IPS-18c (cell line): ENCODE data around the gene TMEM134.
A peak's percentile ranks its signal among the peaks of the same experiment; 100 is the strongest.

Experiments
- H3K4me3 ChIP-seq: 2 replicates; pipeline ENCODE4 v1.7.0; 2013; ENCODE audit warnings: low read depth, mild to moderate bottlenecking, low read length, moderate library complexity; ENCODE audit not compliant: insufficient read depth
- H3K9me3 ChIP-seq: one replicate; pipeline ENCODE4 v1.6.1; 2013; ENCODE audit warnings: mild to moderate bottlenecking, low read length, moderate library complexity; ENCODE audit not compliant: control insufficient read depth, insufficient read depth

Gene TMEM134

DNA sequence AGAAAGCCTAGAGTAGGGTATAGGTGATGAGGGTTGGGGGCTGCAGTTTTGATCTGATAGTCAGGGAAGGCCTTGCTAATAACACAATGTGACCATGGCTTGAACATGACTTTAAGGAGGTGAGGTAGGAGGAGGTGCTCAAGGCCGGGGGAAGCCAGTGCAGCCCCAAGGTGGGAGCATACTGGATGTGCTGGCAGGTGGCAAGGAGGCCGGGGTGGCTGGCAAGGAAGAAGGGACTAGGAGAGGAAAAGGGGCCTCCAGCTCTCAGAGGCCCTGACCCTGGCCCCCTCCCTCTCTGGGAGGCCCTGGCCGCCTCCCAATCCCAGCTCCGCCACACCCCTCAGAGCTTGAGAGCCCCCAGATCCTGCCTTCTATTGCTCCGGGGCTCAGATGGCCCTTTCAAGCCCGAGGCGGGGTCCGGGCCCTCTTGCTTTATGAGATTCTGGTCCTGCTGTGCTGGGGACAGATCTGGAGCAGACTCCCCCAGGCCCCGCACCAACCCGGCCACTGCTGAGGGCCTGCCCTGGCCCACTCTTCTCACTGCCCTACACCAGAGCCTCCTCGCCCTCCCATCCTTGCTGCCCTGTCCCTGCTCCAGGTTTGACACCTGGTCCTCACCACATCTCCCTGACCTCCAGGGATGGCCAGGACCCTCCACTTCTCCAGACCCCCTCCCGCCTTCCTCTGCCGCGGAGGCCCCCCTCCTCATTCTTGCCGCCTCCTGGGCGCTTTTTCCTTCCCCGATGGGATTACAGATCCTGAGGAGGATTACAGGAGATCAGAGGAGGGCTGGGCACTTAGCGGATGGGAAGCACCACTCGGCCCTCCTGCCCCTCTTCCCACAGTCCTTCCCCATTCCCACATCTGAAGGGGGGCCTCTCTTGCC, 34.3 kb upstream of the TMEM134 start:
- Histone ChIP-seq H3K9me3 (no peaks in the 10 kb centered on the region), H3K4me3 (peak overlapping the region; percentile 84)

DNA sequence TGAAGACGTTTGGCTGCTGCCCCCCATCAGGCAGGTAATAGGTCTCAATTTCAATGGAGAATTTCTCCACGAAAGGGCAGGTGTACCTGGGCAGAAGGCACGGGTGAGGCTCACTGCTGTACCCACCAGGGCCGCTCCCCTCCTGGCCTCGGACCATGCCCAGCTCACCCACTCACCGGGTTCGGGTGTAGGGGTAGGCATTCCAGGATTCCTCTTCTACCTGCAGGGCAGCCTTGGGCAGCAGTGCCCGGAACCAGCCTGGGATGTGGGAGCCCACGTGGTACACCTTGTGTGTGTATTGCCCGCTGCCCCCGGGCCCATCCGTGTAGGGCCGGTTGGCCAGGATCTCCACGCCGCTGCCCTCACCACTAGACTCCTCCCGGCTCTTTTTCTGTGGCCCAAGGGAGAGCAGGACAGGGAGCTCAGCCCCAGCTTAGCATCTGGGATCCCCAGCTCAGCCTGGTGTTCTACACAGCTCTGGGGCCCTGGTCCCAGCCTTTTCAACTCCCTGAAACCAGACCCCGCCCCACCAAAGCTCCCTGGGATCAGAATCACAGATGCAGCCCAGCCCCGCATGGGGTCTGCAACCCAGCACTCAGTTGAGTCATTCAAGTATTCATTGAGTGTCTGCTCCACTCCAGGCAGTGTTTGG, 33.4 kb upstream of the TMEM134 start:
- Histone ChIP-seq H3K9me3 (no peaks in the 10 kb centered on the region), H3K4me3 (no peak overlapping the region)

DNA sequence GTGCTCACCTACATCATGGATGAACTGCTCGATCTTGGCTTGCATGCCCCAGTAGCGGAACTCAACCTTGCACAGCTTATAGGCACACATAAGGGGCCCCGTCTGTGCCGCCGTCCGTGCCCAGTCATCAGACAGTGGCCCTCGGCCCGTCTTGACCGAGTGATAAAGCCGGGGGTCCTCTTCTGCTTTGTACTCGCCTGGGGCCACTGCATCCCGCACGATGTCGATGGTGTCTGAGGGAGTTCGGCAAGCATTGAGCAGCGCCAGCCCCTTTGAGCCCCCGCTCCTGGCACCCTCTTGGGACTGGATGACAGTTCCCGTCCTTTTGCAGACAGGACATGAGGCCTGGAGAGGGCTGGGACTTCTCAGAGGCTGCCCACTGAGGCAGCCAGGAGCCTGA, 32.8 kb upstream of the TMEM134 start:
- H3K4me3 ChIP-seq, result no peak overlapping the region
- H3K9me3 ChIP-seq, result no peaks in the 10 kb centered on the region

DNA sequence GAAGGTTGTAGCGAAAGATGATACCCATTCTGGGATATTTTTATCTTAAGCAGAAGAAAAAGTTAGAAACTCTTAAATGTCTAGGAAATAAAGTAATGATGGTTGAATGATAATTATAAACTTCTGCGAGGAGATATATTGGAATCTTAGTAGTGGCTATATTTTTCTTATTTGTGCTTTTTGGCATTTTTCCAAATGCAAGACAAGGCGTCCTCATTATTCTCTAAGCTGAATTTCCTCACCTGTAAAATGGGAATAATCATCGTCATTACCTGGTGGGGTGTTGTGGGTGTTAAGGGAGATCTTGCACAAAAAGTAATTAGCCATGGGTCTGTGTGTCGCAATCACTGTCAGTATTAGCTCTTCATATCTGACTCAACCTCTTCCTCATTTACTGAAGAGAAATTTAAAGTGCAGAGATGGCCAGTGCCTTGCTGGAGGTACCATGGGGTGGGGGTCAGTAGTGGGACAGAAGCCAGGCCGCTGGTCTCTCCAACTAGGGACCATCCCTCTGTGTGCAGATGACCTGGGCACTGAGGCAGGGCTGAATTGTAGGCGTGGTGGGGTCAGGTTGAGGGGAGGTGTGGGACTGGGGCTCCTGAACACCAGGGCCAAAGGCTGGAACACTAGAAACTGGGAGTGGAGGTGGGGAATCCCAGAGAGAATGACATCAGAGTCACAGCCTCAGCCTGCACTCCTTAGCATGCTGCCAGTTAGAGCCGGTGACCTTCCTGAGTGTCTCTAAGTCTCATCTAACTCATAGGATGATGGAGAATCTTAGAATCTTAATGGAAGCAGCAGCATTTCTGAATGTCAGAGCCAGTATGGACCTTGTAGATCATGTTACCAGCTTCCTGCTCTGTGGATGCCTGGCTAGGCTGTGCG, 32.0 kb upstream of the TMEM134 start:
- no peak overlapping the region for H3K4me3 ChIP-seq

DNA sequence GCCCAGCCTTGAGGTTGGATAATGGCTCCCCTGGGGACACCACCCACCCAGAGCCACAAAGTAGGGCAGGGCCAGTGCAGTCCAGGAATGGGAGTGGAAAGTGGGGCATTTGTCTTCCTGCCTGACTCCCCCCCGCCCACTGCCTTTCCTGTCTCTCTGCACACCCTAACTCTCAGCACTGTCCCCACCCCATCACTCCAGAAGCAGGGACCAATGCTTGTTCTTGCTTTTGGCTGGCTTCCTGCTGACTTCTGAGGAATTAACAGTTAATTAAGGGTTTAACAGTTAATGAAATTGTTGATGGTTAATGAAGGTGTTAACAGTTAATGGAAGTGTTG, 31.4 kb upstream of the TMEM134 start:
- Histone ChIP-seq H3K9me3 (no peaks in the 10 kb centered on the region), H3K4me3 (no peak overlapping the region)

More for the DNA sequence above, 32.0 kb upstream of the TMEM134 start:
- no peaks in the 10 kb centered on the region for H3K9me3 ChIP-seq

DNA sequence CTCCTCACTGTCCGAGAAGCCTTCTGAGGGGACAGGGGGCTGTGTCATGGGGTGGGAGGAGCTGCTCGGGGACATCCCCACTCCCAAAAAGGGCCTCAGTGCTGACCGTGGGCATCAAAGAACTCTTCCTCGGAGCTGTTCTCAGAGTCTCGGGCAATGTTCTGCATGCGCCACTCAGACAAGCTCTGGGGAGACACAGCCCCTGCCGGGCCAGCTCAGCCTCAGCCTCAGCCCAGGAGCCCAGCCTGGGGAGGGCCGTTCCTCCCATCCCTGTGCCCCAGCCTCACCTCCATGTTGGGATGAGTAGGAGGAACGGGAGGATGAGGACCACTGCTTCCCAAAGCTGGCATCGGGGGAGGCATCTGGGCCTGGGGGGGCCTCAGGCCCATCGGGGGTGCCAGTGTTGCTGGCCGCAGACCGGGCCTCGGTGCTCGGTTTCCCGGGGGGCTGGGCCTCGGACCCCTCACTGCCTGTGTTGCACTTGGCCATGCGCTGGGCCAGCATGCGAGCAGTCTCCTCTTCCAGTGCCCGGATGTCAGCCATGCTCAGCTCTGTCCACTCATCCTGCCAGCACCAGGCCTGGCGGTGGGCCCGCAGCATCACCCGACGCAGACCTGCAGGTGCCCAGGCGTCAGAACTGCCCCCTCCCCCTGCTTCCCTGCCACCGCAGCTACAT, 30.9 kb upstream of the TMEM134 start:
- Histone ChIP-seq H3K4me3 (no peak overlapping the region), H3K9me3 (no peaks in the 10 kb centered on the region)

DNA sequence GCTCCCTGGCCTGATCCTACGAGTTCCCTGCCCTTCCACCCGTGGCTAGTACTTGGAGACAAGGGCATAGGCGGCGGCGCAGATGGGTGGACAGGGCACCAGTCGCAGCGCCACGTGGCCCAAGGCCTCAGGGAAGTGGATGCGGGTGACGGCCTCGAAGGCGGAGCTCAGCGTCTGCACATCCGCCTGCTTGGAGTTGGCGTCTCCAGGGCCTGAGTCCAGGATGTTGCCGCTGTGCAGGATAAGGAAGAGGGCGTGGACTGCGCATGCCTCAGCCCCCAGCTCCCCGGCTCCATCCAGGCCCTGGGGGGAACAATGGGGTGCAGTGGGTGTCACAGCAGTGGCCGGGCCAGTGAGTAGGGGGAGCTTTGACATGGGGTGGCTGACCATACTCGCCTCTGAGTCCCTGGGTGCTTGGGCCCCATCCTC, 29.5 kb upstream of the TMEM134 start:
- Histone ChIP-seq H3K4me3 (no peak overlapping the region), H3K9me3 (no peaks in the 10 kb centered on the region)

DNA sequence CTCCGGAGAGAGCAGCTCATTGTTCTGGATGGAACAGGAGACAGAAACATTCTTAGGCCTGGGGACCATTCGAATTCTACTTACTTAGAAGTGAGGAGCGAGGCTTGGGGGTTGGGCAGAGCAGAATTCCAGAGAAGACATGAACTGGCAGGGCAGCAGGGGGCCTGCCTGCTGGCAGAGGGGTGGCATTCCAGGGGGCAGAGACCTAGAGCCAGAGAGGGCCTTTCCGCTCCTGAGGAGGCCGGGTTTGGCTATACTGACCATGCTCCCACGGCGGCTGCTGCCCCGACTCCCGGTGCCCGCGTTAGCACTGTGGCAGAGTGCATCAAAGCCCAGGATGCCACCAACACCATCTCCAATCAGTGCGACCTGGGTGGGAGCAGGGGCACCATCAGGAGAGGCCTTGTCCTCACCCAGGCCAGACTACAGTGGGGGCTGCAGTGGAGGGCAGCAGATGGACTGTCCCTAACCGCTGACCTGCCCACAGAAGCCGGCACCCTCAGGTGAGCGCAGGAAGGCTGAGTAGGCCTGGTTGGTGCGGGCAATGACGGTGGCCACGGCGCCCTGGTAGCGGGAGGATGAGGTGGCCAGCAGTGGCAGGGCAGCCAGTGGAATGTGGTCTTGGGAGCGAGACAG, 28.7 kb upstream of the TMEM134 start:
- H3K4me3 ChIP-seq, result no peak overlapping the region
- no peaks in the 10 kb centered on the region for H3K9me3 ChIP-seq

DNA sequence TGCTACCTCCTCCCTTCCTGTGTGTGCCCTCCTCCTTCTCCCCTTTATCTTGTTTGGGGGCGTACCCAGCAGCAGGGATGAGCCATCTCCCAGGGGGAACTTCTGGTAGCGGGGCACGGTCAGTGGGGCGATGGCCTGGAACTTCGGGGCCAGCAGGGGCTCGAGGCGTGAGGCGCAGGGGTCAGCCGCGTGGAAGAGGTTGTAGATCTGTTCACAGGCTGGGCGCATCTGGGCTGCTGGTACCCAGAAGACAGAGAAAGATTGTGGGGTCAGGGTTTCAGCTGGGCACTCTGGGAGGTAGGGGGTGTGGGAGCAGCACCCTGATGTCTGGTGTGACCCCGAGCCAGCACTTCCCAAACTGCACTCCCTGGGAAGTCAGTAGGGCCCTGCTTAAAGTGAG, 27.1 kb upstream of the TMEM134 start:
- no peak overlapping the region for H3K4me3 ChIP-seq
- H3K9me3 ChIP-seq, result no peaks in the 10 kb centered on the region

DNA sequence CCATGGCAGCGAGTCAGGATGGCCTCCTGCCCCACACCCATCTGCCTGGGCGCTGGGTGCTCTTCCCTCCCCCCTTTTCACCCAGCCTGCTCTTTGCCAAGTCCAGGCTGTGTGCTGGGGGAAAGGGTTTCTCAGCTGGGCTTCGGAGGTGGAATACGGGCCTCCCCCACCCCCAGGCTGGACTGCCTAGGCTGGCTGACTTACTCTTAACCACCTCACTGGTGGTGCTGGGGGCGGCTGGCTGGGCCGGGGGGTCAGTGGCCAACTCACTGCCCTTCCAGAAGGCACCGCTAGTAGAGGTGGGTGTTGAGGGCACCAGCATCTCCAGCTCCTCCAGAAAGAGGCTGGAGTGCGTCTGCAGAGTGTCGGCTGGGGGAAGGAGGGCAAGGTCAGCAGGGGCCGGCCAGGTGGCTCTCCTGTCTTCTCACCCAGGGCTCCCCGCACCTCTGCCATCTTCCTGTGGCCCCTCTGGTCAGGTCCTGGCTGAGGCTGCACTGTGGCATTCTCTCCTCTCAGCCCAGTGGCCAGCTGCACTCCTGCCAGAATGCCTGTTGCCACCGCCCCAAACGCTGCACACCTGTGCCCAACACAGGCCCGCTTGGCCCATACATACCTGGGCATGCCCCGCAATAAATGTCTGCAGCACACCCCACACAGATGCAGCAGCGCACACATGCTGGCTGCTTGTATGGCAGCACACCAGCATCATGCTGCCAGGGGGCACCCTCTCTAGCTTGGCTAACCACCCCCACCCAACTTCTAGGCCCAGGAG, 26.4 kb upstream of the TMEM134 start:
- H3K9me3 ChIP-seq, result no peaks in the 10 kb centered on the region
- H3K4me3 ChIP-seq, result no peak overlapping the region

DNA sequence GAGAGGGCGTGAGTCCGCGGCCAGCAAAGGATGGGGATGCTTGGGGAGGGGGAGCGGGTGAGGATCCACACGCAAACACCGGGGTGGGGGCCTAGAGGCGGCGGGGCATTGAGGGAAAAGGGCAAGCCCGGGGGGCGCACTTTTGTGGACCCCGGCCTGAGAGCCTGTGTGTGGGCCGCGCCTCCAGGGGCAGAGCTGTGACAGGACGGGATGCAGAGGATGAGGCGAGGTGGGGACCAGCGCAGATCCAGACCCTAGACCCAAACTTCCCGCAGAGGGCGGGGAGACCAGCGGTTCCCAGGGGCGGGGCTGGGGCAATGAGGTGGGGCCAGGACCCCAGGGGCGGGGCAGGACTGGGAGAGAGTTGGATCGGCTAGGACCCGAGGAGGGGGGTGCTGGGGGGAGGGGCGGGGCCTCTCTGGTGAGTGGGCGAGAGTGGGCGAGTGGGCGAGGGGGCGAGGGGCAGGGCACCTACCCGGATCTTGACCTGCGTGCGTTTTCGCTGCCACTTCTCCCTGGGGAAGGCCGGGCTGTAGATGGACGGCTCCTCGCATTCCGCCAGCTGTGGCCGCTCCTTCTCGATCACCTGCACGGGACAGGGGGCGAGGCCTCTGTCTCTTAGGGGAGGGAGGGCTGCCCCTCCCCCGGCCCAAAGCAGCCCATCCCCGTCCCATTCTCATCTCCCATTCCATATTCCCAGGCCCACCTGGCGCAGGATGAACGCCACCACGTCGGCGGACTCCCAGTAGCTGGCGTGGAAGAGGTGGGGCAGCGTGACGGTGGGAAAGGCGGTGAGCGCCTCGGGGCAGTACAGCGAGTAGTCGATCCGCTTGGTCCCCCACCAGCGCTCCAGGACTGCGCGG, 25.6 kb upstream of the TMEM134 start:
- Histone ChIP-seq H3K4me3 (no peak overlapping the region), H3K9me3 (no peaks in the 10 kb centered on the region)

DNA sequence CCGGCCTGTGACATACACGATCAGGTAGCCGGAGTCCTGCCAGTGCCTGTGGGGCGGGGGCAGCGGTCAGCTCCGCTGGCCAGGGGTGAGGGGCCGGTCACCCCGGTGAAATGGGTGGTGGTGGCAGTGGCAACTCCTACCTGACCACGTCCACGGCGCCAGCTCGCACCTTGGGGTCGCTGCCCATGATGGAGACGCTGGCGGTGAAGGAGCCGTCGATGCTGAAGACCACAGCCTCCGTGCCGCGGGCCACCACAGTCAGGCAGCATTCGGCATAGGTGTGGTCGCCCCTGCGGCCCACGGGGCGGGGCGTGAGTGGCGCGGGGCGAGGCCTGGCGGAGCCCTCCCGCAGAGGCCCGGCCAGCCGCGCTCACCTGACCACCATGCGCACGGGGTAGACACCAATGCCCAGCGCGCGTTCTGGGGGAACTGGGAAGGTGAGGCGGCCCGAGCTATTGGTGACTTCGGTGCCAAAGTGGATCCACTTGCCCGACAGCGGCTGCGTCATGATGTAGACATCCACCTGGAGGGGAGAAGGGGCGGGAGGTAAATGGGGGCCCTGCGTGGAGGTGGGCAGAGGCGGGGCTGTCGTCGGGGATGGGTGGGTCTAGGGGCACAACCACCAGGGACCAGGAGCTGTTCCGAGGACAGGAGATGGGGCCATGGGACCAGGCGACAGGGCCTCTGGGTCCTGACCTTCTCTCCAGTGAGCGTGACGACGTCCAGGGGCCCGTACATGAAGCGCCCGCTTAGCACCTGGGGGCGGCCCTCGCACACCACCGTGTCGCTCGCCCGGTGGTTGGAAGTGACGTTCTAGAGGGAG, 24.7 kb upstream of the TMEM134 start:
- Histone ChIP-seq H3K9me3 (no peaks in the 10 kb centered on the region), H3K4me3 (no peak overlapping the region)

DNA sequence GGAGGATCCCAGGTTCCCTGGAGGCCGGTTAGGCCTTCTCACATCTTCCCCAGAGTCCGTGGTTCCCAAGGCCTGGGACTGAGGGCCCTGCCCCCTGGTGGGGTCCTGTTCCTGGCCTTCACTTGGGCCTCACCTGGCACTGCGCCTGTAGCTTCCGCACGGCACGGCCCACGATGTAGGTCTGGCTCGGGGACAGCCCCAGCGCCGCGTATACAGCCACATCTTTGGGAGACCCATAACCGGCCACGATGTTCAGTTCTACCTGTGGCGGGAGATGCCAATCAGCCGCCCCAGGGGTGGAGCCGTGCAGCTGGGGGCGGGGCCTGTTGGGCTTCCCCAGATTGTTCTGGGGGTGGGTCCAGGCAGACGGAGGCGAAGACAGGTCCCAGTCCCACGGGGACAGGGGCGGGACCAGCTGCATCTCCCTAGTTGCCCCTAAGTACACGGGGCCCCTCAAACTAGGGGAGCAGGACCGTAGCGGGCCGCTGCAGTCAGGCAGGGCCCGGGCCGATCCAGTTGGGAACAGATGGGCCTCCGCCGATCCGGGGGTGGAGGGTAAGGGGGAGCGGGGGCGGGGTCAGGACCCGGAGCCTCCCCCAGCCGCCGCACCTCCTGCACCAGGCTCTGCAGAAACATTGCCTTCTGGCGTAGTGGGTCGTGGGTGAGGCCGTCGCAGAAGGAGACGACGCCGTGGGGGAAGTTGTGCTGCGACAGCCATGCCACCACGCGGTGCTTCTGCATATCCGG, 23.9 kb upstream of the TMEM134 start:
- no peaks in the 10 kb centered on the region for H3K9me3 ChIP-seq
- no peak overlapping the region; the same call in 1 of the 2 replicates for H3K4me3 ChIP-seq

DNA sequence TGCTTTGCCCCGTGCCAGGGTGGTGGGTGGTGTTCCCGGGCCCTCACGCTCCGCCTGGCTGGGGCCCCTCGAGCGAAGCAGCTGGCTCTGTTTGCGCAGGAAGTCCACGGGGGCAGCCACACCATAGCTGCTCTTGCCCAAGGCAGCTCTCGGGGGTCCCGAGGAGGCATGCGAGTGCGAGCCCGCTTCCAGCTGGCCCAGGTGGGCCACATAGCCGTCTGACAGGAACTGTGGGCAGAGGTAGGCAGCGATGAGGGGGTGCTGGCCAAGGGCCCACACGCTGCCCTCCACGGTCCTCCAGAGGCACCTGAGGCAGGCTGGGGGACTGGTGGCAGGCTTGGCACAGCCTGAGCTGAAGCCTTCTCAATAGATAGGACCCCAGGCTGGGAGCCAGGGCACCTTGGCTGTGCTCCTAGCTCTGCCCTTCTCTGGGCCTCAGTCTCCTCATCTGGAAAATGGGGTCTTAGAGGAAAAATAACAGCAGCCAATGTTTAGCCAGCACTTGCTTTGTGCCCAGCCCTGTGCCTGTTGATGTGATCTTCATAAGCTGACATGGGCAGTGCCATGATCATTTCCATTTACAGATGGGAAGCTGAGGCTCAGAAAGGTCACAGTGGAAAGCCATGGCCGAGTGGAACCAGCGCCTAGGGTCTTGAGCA, 23.1 kb upstream of the TMEM134 start:
- Histone ChIP-seq H3K4me3 (no peak overlapping the region; the same call in 1 of the 2 replicates), H3K9me3 (no peaks in the 10 kb centered on the region)
